Ovary (tissue), 3 donors: ENCODE results near the gene MCTP1.

Experiments
- CTCF ChIP-seq, 3 donors: fragments of 450-650 bp in 2 of 3; fragments of 200-600 bp in 1 of 3; IDR thresholded peaks; one replicate each; pipeline versions ENCODE4 v1.5.1 to v1.8.0; 2016 to 2022; ENCODE audit warnings: antibody characterized with exemption in 3 of 3, mild to moderate bottlenecking in 1 of 3
- POLR2A ChIP-seq: fragments of 450-650 bp; IDR thresholded peaks from one replicate; pipeline ENCODE4 v1.6.1; 2017; ENCODE audit warnings: antibody characterized with exemption, mild to moderate bottlenecking, moderate library complexity
- donor health status: DM: no; HTN: no; CAD: no.

DNA sequence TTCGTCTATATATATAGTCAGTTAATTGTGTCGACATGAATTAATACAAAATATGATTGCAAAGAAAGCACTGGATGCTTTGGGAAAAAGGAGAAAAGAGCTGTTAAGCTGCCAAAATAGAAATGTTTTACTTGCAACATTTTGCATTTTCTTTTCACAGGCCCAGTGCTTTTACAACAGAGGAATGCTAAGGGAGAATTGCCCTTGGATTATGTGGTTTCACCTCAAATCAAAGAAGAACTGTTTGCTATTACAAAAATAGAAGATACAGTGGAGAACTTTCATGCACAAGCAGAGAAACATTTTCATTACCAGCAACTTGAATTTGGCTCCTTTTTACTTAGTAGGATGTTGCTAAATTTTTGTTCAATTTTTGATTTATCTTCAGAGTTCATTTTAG, 590.2 kb downstream of the MCTP1 start:
- TF ChIP-seq POLR2A (no peak), CTCF (IDR thresholded peaks at IDR 0.05) (no peak)
